Activated T-cell treated with anti-CD3 and anti-CD28 coated beads for 4 hours (primary cell): ENCODE data around the gene IFNLR1.

Source experiments
- DNase-seq: peaks from one replicate; pipeline ENCODE4 v3.0.0-alpha.2; 2020

Gene IFNLR1

GRCh38 chr1:24175033-24175755, 11.9 kb downstream of the IFNLR1 start:
- no peak for DNase-seq

- DNase-seq = no peak
Measured at GRCh38 chr1:24173638-24174575, 13.2 kb downstream of the IFNLR1 start.

- DNase-seq = no peak
Measured at GRCh38 chr1:24172598-24172997, 14.5 kb downstream of the IFNLR1 start.

DNA sequence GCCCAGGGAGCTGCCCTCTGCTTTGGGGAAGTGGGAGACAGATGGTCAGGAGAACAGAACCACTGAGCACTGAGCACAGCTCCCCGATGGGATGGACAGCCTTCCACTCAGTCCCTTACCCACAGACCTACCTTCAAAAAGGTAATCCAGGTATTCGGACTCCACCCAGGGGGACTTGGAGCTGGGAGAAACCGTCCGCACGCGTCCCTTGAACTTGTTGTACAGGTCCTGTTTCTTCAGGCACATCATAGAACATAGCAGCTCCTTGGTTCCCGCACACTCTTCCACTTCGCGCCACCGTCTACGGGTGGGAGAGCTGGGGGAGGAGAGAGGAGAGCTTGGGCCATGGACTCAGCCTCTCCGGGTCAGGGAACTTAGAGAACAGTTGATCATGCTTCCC, 17.8 kb downstream of the IFNLR1 start:
- no peak for DNase-seq

GRCh38 chr1:24168245-24168644, 18.8 kb downstream of the IFNLR1 start:
- no peak for DNase-seq

GRCh38 chr1:24167008-24167407, 20.1 kb downstream of the IFNLR1 start:
- no peak for DNase-seq

GRCh38 chr1:24165500-24165899, 21.6 kb downstream of the IFNLR1 start:
- no peak for DNase-seq

DNA sequence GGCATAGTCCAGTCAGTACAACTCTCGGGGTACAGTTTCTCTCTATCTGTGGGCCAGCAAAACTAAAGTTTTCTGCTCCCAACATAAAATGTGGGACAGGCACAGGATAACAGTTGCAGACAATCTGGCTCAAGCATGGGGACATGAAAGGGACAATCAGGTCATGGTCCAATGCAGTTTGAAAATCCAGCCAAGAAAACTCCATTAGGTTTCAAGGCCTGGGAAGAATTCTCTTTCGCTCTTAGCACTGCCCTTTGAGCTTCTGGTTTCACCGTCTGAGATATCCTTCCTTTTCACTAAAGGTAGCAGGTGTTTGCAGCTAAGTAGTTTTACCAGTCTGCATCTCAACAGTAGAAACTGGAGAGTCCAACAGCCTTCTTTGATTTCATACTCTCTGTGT, 23.1 kb downstream of the IFNLR1 start:
- no peak for DNase-seq

DNA sequence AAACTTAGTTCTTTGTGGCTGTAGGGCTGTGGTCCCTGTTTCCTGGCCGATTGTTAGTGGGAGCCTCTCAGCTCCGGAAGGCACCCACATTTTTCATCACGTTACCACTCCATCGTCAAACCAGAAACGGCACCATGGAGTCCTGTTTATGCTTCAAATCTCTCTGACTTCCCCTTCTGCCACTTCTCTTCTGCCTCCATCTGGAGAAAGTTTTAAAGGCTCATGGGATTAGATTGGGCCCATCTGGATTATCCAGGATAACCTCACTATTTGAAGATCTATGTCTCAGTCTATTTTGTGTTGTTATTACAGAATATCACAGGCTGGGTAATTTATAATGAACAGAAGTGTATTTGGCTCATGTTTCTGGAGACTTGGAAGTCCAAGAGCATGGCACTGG, 24.9 kb downstream of the IFNLR1 start:
- DNase-seq = no peak

DNA sequence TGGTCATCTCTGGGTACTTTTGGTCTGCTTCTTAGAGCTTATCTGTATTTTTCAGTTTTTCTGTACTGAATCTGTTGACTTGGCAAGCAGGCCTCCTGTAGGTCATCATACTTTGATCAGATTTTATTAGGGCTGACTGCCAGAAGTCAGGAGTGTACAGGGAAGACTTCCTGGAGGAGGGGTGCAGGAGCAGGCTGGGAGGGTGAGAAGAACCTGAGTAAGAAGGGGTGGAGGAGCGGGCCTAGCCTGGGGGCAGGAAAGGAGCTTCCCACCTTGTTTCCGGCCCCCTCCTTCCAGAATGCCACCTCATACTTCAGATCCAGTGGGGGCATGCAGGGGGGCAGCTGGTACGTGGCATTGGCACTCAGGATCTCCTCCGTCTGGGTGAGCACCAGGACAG, 25.8 kb downstream of the IFNLR1 start:
- no peak for DNase-seq

- no peak for DNase-seq
Measured at GRCh38 chr1:24159366-24159765, 27.7 kb downstream of the IFNLR1 start.

DNA sequence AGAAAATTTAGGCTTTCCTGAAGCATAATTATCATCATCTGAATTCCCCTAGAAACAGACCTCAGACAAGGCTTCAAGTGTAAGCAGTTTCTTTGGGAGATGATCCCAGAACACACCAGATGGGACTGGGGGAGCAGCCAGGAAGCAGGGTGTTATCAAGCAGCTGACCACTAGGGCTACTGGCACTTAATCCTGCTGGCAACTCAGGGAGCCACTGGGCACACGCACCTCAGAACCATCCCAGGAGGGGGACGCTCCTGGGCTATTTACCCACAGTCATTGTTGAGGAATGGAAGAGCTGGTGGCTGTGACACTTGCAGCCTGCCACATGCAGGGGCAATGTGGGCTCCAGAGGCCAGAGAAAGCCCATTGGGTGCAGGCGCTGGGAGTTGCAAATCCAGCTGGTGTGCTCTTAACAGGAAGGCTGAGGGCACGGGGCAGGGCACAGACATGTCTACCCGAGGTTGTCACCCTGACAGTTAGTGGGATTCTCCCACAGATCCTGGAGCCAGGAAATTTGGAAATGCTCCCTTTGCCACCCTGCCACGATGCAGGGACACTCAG, 29.1 kb downstream of the IFNLR1 start:
- DNase-seq = no peak

GRCh38 chr1:24156542-24157260, 30.4 kb downstream of the IFNLR1 start:
- no peak for DNase-seq

DNA sequence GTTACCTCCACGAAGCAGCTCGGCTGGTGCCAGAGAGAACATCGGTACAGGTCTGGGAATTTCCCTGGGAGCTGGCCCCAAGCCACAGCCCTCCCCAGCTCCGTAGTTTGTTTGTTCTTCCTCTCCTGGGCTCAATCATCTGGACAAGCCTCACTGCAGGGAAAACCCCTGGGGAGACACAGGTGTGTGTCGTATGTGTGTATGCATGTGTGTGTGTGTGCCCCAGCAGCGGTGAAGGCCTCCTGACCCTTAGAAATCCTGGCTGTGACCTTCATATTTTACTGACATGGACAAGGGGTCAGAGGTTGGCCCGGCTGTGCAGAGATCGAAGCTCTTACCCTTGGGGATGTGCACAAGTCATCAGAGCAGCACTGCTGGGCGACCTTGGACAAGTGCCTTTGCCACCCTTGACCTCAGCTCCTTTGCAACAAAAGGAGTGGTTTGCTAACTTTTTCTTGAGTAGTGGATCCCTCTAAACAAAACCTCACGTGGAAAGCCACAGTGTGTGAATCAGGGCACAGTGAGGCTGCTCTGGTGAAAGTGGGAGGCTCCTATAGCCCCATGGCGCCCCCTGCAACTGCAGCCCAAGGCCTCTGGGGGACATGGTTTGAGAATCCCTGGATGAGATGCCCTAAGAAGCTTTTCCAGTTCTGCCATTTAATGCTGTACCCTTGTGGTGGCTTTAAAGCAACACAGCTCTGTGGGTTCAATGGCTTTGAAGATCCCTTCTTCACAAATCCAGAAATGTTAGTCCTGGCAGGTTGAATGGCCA, 31.9 kb downstream of the IFNLR1 start:
- no peak for DNase-seq

DNA sequence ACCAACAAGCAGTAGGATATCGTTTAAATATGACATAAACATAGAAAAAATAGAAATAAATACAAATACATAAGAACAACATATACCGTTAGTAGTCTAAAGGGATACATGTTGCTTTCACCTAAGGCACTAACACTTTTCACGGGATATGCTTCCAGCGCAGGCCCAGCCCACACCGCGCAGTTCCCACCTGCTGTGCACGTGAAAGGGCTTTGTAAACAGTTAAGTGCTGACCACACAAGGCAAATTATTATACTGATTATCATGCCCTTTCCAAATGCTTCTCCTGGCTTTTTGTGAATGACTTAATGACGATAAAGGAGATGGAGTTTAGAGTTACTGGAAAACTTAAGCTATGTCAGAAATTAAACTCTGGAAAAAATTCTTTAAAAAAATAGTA, 32.9 kb downstream of the IFNLR1 start:
- no peak for DNase-seq

DNA sequence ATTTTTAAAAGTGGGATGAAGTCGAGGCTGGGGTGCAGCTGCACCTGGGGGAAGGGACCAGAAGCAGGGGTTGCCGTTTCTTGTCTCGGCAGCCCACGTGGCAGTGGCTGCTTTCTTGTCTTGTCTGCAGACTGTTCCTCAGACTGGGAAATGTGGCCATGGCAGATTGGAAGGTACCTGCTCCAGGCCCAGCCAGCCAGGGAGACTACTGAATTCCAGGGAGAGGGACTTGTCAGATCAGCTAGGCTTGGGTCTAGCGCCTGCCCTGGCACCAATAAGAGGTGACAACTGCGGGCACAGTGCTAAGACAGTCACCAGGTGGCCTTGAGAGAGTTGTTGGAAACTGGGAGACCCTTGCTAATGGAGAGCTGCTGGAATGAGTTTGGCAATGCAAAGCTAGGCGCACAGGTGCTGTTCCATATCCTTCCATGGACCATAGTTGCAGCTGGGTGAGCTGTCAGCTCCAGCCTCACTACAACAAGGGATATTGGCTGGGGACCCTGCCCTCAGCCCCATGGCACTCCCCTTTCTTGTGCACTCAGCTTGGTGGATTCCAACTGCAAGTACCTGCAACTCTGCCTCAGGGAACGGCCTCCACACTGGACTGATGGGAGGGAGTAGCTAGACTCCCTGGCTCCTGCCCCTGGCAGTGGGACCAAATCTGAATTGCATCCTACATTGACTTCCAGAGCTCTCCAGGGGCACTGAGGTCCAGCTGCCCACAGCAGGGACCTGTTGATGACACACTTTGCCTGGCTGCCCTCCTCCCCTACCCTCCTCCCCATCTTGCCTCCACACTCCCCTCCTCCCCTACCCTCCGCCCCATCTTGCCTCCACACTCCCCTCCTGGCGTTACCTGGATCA, 34.2 kb downstream of the IFNLR1 start:
- no peak for DNase-seq

DNA sequence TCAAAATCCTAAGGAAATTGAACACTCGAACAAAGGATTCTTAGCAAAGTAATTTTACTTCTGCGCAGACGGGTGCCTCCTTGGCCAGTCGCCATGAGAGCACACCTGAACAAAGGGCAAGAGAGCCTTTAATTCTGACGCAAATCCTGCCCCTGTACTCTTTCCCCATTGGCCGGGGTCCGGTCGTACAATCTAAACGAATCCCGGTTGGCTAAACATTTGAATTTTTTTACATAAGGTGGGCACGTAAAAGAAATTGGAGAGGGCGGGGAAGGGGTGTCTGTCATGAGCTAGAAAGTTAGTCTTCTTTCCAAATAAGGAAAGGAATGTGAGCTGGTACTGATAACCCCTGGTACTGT, 35.9 kb downstream of the IFNLR1 start:
- DNase-seq = no peak

DNA sequence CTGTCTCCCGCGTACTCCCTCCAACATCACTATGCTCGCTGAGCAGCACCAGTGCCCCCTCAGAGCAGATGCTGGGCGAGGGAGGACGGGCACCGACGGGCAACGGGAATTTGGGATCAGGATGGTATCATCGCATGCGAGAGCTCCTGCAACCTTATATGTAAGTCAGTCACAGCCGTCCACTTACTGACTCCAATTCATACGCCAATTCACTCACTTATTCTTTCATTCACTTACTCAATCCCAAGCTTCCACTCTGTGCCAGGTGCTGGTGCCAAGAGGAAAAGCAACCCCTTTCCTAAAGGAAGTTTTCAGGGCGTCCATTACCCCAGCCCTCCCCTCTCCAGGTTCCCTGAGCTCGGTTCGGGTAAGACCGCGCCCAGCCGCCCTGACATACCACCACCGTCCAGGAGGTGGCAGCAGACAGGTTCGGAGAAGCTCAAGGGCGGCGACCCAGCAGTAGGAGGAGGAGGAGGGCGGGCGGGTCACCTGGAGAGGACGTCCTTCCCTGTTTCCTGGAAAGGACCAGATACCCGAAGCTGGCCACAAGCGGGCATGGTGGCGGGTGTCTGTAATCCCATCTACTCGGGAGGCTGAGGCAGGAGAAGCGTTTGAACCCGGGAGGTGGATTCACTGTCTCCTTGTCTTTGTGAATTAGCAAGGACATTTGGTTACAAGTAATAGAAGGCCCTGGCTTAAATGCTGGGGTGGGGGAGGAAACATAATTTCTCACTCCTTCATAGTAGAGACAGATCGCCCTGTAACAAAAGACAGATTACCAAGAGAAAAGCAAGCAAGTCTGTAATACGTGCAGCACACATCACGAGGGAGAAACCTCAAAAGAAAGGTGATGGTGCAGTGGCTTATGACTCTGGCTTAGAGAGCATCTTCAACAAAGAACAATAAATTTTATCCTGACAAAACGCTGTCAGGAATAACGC, 36.6 kb downstream of the IFNLR1 start:
- peak; percentile 90 for DNase-seq

DNA sequence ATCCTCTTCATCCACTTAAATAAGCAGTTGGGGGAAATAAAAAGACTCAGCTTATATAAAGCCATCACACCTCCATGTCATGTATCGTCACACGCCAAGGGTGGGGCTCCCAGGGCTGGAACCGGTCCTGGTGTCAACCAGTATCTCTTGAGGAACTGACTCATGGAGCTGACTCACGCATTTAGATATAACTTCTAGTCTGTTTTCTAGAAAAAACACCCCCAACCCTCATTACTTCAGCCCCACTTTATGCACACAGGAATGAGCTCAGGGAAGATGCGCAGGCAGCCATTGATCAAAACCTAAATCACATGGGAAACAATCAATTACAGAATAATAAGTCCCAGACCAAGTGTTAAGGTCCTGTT, 37.2 kb downstream of the IFNLR1 start:
- peak; percentile 26 for DNase-seq

DNA sequence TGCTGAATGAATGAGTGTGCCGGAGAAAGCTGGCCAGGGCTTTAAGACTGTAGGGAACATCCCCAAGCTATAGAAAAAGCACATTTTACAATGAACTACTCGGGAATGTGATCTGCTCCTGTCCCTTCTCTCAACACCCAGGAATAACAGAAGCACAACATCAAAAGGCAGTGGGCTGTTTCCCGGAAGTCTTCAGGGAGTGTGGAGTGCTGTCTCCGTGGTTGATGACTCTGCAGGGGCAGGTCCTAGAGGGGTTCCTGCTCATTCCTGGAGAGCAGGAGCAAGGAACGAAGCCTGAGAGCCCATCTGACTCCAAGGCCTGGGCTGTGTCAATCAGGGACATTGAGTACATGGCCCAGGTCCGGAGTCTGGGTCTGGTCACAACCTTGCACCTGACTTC, 39.3 kb downstream of the IFNLR1 start:
- no peak for DNase-seq
